Erythroblast (primary cell): ENCODE measurements around the gene CIZ1.

Experiments used
- DNase-seq, 2 experiments: peaks; one replicate each; lab custom pipeline; 2025; lab: John Stamatoyannopoulos, UW
- GATA1 ChIP-seq: IDR thresholded peaks from 2 replicates; pipeline ENCODE4 v1.6.1; 2011; ENCODE audit warnings: low read depth, mild to moderate bottlenecking, control low read depth, low read length, moderate library complexity
- POLR2A ChIP-seq: IDR thresholded peaks from 2 replicates; pipeline ENCODE4 v1.6.1; 2011; ENCODE audit warnings: mild to moderate bottlenecking, low read length

Gene CIZ1

DNA sequence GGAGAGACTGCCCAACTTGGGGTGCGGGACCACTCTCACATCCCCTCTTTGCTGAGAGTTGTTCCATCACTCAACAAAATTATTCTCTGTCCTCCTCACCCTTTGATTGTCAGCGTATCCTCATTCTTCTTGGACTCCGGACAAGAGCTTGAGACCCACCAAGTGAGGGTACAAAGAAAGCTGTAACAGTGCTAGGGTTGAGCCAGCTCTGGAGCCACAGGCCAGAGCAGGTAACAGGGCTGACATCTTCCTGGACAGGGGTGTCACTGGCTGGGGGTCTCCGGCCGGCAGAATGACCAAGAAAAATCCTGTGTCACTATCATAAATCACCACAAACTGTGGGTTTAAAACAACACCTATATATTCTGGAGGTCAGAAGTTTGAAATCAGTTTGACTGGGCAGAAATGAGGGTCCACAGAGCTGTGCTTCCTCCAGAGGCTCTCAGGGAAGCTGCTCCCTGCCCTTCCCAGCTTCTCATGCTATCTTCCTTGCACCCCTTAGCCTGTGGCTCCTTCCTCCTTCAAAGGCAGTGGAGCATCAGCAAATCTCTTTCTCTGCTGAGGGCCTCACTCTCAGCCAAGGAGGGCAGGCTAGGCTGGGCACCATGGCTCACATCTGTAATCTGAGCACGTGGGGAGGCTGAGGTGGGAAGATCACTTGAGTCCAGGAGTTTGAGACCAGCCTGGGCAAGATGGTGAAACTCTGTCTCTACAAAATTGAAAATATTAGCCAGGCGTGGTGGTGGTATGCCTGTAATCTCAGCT is 35.5 kb downstream of the CIZ1 start:
- no peak for DNase-seq
- no peak for TF ChIP-seq POLR2A
- no peak for TF ChIP-seq GATA1

DNA sequence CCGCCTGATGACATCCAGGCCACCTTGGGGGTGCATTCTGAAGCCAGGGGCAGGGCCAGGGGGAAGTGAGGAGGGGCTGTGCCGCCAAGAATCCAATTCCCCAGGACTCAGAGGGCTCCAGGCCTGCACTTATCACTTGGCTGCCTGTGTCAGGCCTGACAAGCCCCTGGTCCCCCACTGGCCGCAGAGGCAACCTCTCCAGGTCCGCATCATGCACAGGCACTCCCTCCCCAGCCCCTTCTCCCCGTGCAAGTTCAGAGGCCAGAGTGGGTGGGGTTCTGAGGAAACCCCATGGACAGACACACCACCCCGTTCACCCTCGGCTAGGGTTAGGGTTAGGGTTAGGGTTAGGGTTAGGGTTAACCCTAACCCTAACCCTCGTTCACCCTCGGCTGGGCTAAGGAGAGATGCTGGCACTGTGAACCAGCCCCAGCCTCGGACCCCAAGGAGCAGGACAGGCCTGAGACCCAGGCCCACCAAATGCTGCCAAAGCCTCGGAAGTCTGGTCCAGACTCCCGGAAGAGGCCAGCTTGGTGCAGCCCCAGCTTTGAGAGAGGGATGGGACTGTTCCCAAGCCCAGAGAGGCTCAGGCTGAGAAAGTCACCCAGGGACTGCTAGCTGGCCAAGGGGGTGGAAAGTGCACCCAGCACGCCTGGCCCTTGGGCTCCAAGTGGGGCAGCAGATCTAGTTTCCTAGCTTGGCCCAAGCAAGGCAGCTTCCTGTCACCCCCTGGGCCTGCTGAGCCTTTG is 37.3 kb downstream of the CIZ1 start:
- TF ChIP-seq POLR2A (no peak), GATA1 (no peak)

GRCh38 chr9:128153060-128153946 is 38.1 kb downstream of the CIZ1 start:
- DNase-seq, result no peak
- no peak for TF ChIP-seq GATA1
- no peak for TF ChIP-seq POLR2A

More for the DNA sequence above, 37.3 kb downstream of the CIZ1 start:
- no peak for DNase-seq

DNA sequence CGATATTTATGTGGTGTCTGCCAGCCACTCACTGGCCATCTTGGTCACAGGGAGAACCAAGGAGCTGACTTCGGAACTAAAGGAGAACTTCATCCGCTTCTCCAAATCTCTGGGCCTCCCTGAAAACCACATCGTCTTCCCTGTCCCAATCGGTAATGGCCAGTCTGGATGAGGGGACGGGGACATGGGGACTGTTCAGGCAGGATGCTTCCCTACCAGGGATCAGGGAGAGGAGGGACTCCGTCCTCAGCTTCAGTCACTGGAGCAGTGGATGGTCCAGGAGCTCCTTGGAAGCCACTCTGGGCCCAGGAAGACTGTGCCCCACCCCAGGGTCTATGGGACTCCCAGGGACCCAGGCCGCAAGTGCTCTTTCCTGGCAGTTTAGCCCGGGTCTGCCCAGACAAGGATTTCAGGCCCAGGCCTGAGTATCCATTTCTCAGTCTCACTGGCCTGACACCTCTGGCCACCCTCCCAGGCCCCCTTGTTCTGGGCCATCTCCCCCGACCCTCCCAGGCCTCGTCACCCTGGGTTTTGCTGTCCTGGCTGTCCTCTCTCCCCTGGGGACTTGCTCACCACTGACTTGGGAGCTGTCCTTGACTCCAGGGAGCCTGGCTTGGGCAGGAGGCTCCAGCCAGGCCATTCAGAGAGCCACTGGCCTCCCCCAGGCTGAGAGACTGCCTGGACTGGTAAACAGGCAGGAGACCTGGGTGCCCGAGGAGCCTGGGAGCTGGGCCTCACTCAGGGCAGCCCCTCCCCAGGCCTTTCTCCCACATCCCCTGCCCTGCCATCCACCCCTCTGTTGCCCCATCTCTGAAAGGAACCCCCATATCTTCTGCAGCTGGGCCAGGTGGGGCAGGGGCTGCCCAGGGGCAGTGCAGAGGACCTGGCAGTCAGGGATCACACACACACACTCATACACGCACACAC is 39.0 kb downstream of the CIZ1 start:
- DNase-seq, result no peak
- TF ChIP-seq GATA1, result no peak
- no peak for TF ChIP-seq POLR2A

DNA sequence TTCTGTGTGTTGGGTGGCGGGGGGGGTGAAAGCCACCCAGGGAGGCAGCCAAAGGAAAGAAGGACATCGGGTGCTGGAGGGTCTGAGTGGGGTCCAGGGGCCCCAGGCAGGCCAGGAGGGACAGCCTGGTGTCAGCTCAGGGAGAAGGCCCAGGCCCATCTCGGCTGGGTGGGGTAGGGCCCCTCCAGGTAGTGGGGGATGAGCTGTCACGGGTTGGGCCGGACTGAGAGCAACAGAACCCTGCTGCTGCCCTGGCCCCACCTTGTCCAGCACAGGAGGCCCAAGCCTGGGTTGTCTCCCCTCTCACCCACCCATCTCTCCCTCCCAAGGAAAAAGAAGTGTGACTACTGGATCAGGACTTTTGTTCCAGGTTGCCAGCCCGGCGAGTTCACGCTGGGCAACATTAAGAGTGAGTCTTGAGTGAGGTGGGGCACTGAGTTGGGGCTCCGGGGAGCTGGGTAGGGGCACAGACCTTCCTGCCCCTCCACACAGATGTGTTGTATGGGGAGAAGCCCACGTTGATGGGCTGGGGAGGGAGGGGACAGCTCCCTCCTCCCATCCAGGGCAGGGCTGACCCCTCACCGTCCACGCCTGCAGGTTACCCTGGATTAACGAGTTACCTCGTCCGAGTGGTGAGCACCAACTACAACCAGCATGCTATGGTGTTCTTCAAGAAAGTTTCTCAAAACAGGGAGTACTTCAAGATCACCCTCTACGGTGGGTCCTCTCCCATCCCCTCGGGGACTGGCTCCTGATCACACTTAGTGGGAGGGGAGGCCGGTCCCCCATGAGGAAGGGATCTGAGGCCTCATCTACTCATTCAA is 39.9 kb downstream of the CIZ1 start:
- no peak for TF ChIP-seq POLR2A
- no peak for TF ChIP-seq GATA1
- no peak for DNase-seq

DNA sequence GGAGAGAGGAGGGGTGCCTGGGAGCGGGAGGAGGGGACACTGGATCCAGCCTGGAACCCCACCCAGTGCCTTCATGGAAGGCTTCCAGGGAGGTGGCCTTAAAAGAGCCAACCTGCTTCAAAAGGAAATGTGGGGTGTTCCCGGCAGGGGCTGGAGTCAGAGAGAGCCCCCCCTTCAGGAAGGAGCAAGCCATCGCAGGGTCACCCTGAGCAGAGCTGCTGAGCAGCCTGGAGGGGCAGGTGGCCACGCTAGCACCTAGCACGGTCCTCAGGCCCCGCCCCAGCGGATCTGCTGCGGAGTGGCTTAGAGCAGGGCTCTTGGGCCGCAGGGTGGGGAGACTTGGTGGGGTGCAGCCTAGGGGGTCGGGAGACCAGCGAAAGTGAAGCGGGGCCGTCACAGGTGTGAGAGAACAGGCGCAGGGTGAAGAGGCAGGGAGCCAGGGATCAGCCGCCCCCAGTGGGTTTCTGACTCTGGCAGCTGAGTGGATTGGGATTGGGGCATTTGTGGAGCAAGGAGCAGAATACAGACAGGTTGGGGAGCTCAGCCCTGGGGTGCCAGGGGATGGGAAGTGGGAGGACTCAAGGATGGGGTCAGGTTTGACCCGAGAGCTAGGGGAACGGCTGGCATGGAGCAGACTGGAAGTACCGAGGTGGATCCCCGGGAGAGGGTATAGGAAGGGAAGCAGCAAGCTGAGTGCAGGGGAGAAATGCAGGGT is 40.6 kb downstream of the CIZ1 start:
- DNase-seq, result peak; percentile 51 to 56
- no peak for TF ChIP-seq POLR2A
- no peak for TF ChIP-seq GATA1

GRCh38 chr9:128149951-128150593 is 41.3 kb downstream of the CIZ1 start:
- TF ChIP-seq GATA1, result no peak
- no peak for TF ChIP-seq POLR2A
- peak; percentile 38 to 43 for DNase-seq

GRCh38 chr9:128149001-128149701 is 42.2 kb downstream of the CIZ1 start, which contains the start of gene LCN2:
TSS of gene LCN2 (plus strand) at chr9:128149453. CDS start at chr9:128149526, 73 bp downstream.
- no peak for TF ChIP-seq GATA1
- TF ChIP-seq POLR2A, result no peak
- DNase-seq, result no peak

GRCh38 chr9:128148509-128149000 is 42.8 kb downstream of the CIZ1 start:
- no peak for TF ChIP-seq POLR2A
- no peak for TF ChIP-seq GATA1
- DNase-seq, result no peak

- TF ChIP-seq POLR2A, result no peak
- no peak for TF ChIP-seq GATA1
Observed at GRCh38 chr9:128146591-128147120, 44.7 kb downstream of the CIZ1 start.

More at GRCh38 chr9:128146591-128147120, 44.7 kb downstream of the CIZ1 start:
- no peak for DNase-seq
